Measurements from ENCODE around the gene CPN2.

The CPN2 gene

GRCh38 chr3:194352667-194353246, 1.6 kb upstream of the CPN2 start:
- no peak for DNase-seq (ENCODE audit: low read depth)

GRCh38 chr3:194351952-194352536, 916 bp upstream of the CPN2 start:
- no peak for DNase-seq (ENCODE audit: low read depth)

- DNase-seq (ENCODE audit: low read depth) = no peak
These were observed 429 bp downstream of the CPN2 start for GRCh38 chr3:194350726-194351071.

- no peak for DNase-seq (ENCODE audit: low read depth)
These were observed 2.8 kb downstream of the CPN2 start for GRCh38 chr3:194348354-194348753.

- DNase-seq (ENCODE audit: low read depth) = no peak
These were observed 4.5 kb downstream of the CPN2 start for GRCh38 chr3:194346621-194347020.

- DNase-seq (ENCODE audit: low read depth) = no peak
These were observed 5.1 kb downstream of the CPN2 start for GRCh38 chr3:194346035-194346434.

- peak; percentile 69 for DNase-seq (ENCODE audit: low read depth)
These were observed 7.1 kb downstream of the CPN2 start for GRCh38 chr3:194344012-194344411.

- DNase-seq (ENCODE audit: low read depth) = no peak
These were observed 7.6 kb downstream of the CPN2 start for GRCh38 chr3:194343561-194343893.

GRCh38 chr3:194342861-194343560, 8.1 kb downstream of the CPN2 start:
- no peak for DNase-seq (ENCODE audit: low read depth)

- no peak for DNase-seq (ENCODE audit: low read depth)
These were observed 10.2 kb downstream of the CPN2 start for GRCh38 chr3:194340757-194341400.

GRCh38 chr3:194339840-194340239, 11.3 kb downstream of the CPN2 start:
- DNase-seq (ENCODE audit: low read depth) = no peak

GRCh38 chr3:194339356-194339755, 11.8 kb downstream of the CPN2 start:
- no peak for DNase-seq (ENCODE audit: low read depth)

- DNase-seq (ENCODE audit: low read depth) = no peak
These were observed 13.0 kb downstream of the CPN2 start for GRCh38 chr3:194337965-194338753.

GRCh38 chr3:194336601-194337355, 14.3 kb downstream of the CPN2 start:
- DNase-seq (ENCODE audit: low read depth) = no peak

- DNase-seq (ENCODE audit: low read depth) = no peak
These were observed 17.2 kb downstream of the CPN2 start for GRCh38 chr3:194333981-194334320.

- peak; percentile 81 for DNase-seq (ENCODE audit: low read depth)
These were observed 17.7 kb downstream of the CPN2 start for GRCh38 chr3:194333212-194333980.

GRCh38 chr3:194332858-194333211, 18.3 kb downstream of the CPN2 start:
- no peak for DNase-seq (ENCODE audit: low read depth)

GRCh38 chr3:194330579-194330978, 20.5 kb downstream of the CPN2 start:
- DNase-seq (ENCODE audit: low read depth) = no peak

GRCh38 chr3:194330160-194330559, 21.0 kb downstream of the CPN2 start:
- DNase-seq (ENCODE audit: low read depth) = no peak

GRCh38 chr3:194329583-194329965, 21.6 kb downstream of the CPN2 start:
- no peak for DNase-seq (ENCODE audit: low read depth)

GRCh38 chr3:194328942-194329582, 22.1 kb downstream of the CPN2 start:
- no peak for DNase-seq (ENCODE audit: low read depth)
